Thyroid gland (tissue), 4 donors: ENCODE data around the gene TMED6.
"Not testable (repeated sequence)": the region's sequence is repeated elsewhere in the genome, so short reads cannot be mapped to it uniquely, and the experiment has no call there.

Source experiments
- CTCF ChIP-seq, 6 experiments: fragments of 200-600 bp in 3 of 6; fragments of 450-650 bp in 3 of 6; sonication (generic) in 3 of 6; IDR thresholded peaks; one replicate each; pipeline ENCODE4 v1.5.1; 2016 to 2019; ENCODE audit warnings: antibody characterized with exemption in 6 of 6, mild to moderate bottlenecking in 2 of 6, inconsistent platforms in 1 of 6, moderate library complexity in 1 of 6
- POLR2A ChIP-seq, 2 donors: fragments of 450-650 bp; IDR thresholded peaks; one replicate each; pipeline ENCODE4 v1.6.1; 2017; ENCODE audit warnings: antibody characterized with exemption in 2 of 2, mild to moderate bottlenecking in 2 of 2, moderate library complexity in 1 of 2

GRCh38 chr16:69360070-69360469 lies 8.5 kb upstream of the TMED6 start:
- TF ChIP-seq POLR2A, CTCF (IDR thresholded peaks at IDR 0.05): not testable (repeated sequence)
